Endothelial cell of umbilical vein (primary cell): ENCODE results near the gene MAMDC2. TPM values are rescaled to one million over a fixed set of nuclear protein-coding genes. Genes with fewer than 3 reads are reported as not detected.

Source experiments
- BruUV-seq: library from RNA; stranded (reverse); fragments of 400-500 nt; replicated peaks from 2 replicates; lab custom pipeline; 2021; lab: Mats Ljungman, UMichigan
- CTCF ChIA-PET: fragments of 300-600, 350-600 bp; sonication (Branson Sonifier 250); formaldehyde crosslinking; loops from one replicate; lab custom pipeline; 2021; ENCODE audit warnings: antibody characterized with exemption, inconsistent platforms; lab: Charles Lee
- POLR2A ChIA-PET: fragments of 300-600, 350-600 bp; sonication (Branson Sonifier 250); formaldehyde crosslinking; loops from one replicate; lab custom pipeline; 2021; ENCODE audit warnings: antibody characterized with exemption, inconsistent platforms; lab: Charles Lee
- DNase-seq: peaks from one replicate; pipeline ENCODE4 v3.0.0-alpha.2; 2011; ENCODE audit warnings: low read depth, low spot score
- FAIRE-seq: peaks from 2 replicates; lab custom pipeline; 2011; peaks lifted over from hg19 to GRCh38; lab: Jason Lieb, UNC
- H2AFZ ChIP-seq: 2 replicates; pipeline ENCODE4 v1.6.0; 2012; ENCODE audit warnings: low read depth, low read length, control low read depth, inconsistent platforms
- H3K27ac ChIP-seq: 2 replicates; pipeline ENCODE4 v1.5.1; 2011; ENCODE audit warnings: low read depth, mild to moderate bottlenecking, control low read depth, low read length, moderate library complexity; ENCODE audit not compliant: insufficient read depth
- H3K27me3 ChIP-seq, 2 experiments: 2 replicates each; pipeline versions ENCODE4 v1.6.0 to v1.6.1; 2011; ENCODE audit warnings: low read length in 2 of 2, mixed read lengths in 1 of 2; ENCODE audit not compliant: control insufficient read depth in 2 of 2, insufficient read depth in 2 of 2
- H3K36me3 ChIP-seq, 2 experiments: 2 replicates in 1 of 2; 3 replicates in 1 of 2; pipeline ENCODE4 v1.5.1; 2011; ENCODE audit warnings: low read length in 2 of 2, mild to moderate bottlenecking in 1 of 2, moderate library complexity in 1 of 2; ENCODE audit not compliant: control insufficient read depth in 2 of 2, insufficient read depth in 2 of 2; ENCODE audit errors: extremely low read depth in 1 of 2
- H3K4me1 ChIP-seq: 3 replicates; pipeline ENCODE4 v1.5.1; 2011; ENCODE audit warnings: mild to moderate bottlenecking, low read length; ENCODE audit not compliant: control insufficient read depth, insufficient read depth; ENCODE audit errors: extremely low read depth
- H3K4me2 ChIP-seq: 2 replicates; pipeline ENCODE4 v1.6.1; 2011; ENCODE audit warnings: low read length, control low read depth, mixed read lengths; ENCODE audit not compliant: insufficient read depth
- H3K4me3 ChIP-seq, 3 experiments: fragments of 200-600 bp in 1 of 3; sonication (generic), shearing (Covaris generic) in 1 of 3; replicated peaks in 1 of 3; 2 replicates each; pipeline ENCODE4 v1.5.1; 2011 to 2016; ENCODE audit warnings: control low read depth in 3 of 3, low read length in 3 of 3, mild to moderate bottlenecking in 2 of 3, inconsistent platforms in 1 of 3, low read depth in 1 of 3, moderate library complexity in 1 of 3; ENCODE audit not compliant: insufficient read depth in 1 of 3
- H3K79me2 ChIP-seq: 2 replicates; pipeline ENCODE4 v1.6.0; 2012; ENCODE audit warnings: low read length, inconsistent platforms; ENCODE audit not compliant: control insufficient read depth, insufficient read depth
- H3K9ac ChIP-seq: replicated peaks from 2 replicates; pipeline ENCODE3; 2011; ENCODE audit warnings: low read length, control low read depth; ENCODE audit not compliant: insufficient read depth; ENCODE audit errors: extremely low read depth
- H3K9me1 ChIP-seq: replicated peaks from 3 replicates; pipeline ENCODE4 v1.6.0; 2011; ENCODE audit warnings: mild to moderate bottlenecking, low read length; ENCODE audit not compliant: control insufficient read depth, insufficient read depth; ENCODE audit errors: extremely low read depth
- H3K9me3 ChIP-seq: replicated peaks from 2 replicates; pipeline ENCODE4 v1.5.1; 2012; ENCODE audit warnings: low read length, inconsistent platforms; ENCODE audit not compliant: control insufficient read depth, insufficient read depth
- H4K20me1 ChIP-seq: replicated peaks from 2 replicates; pipeline ENCODE3; 2011; ENCODE audit warnings: mild to moderate bottlenecking, low read length; ENCODE audit not compliant: control insufficient read depth, insufficient read depth; ENCODE audit errors: extremely low read depth
- GATA2 ChIP-seq: IDR thresholded peaks from 2 replicates; pipeline ENCODE4 v1.7.0; 2011; ENCODE audit warnings: low read depth, mild to moderate bottlenecking, moderate library complexity, mixed read lengths, low read length; ENCODE audit not compliant: insufficient read length, insufficient read depth
- JUN ChIP-seq: IDR thresholded peaks from 2 replicates; pipeline ENCODE4 v1.6.1; 2011; ENCODE audit warnings: borderline replicate concordance, low read depth; ENCODE audit not compliant: insufficient read length, insufficient read depth
- MYC ChIP-seq: IDR thresholded peaks from one replicate; pipeline ENCODE4 v1.6.1; 2011; ENCODE audit warnings: mild to moderate bottlenecking, low read depth, low read length
- dilution Hi-C: fragments of 300-500 bp; cut with MboI; formaldehyde crosslinking; loops from one replicate; pipeline ENCODE4 v1.15.0; 2019; ENCODE audit warnings: low sequenced_read_pairs; ENCODE audit not compliant: extremely low pct_ligation_motif_present
- intact Hi-C: fragments of 100-400 bp; cut with micrococcal nuclease; formaldehyde crosslinking; loops from one replicate; pipeline ENCODE4 v1.10.0; 2022
- polyA plus RNA-seq, 4 experiments: library from polyadenylated mRNA; depleted of rRNA in 3 of 4; stranded (reverse) in 3 of 4; unstranded in 1 of 4; fragments of >200 nt; gene quantifications; 2 replicates each; pipeline versions ENCODE4 v1.2.1 to v1.2.3, GENCODE V29; 2011 to 2012; ENCODE audit warnings: missing spikeins in 1 of 4
- total RNA-seq: library from RNA; stranded (reverse); gene quantifications from 2 replicates; pipeline ENCODE4 v1.2.3, GENCODE V29; 2021
- TF ChIP-seq, protein P1 (sequence below): IDR thresholded peaks from 2 replicates; pipeline ENCODE4 v1.6.1; 2011; ENCODE audit not compliant: insufficient read depth, insufficient read length

Gene MAMDC2
- total and polyA plus RNA-seq, 2 donors (not counting 3 experiments of a cell fraction or from before 2014, with no cell fraction given) = 0.60 to 1.1 TPM

GRCh38 chr9:70003901-70004714, 39.5 kb upstream of the MAMDC2 start:
- DNase-seq (no peak), FAIRE-seq (no peak)
- intact Hi-C loops (no loop called here), dilution Hi-C loops (no loop called here)
- Histone ChIP-seq H3K4me2 (no peak overlapping the region), H3K4me1 (no peaks in the 10 kb centered on the region), H3K27ac (no peak overlapping the region), H2AFZ (no peak overlapping the region), H3K36me3 (no peaks in the 10 kb centered on the region), H3K4me3 (no peak overlapping the region), H3K9me3 (no peaks in the 10 kb centered on the region), H3K27me3 (peaks cover 3 to 12% of the 10 kb centered on the region in 2 experiments), H3K9me1 (no peaks in the 10 kb centered on the region), H3K79me2 (no peaks in the 10 kb centered on the region), H3K9ac (no peak overlapping the region), H4K20me1 (no peaks in the 10 kb centered on the region)
- CTCF ChIA-PET = interaction anchor here (2.1 kb wide), 1 partner anchor 110 kb away, joined by 5 read pairs; no protein-coding TSS in a partner anchor
- no TSS peak for BruUV-seq
- TF ChIP-seq GATA2 (no peak), JUN (no peak), MYC (no peak)
- POLR2A ChIA-PET = no interaction called here

DNA sequence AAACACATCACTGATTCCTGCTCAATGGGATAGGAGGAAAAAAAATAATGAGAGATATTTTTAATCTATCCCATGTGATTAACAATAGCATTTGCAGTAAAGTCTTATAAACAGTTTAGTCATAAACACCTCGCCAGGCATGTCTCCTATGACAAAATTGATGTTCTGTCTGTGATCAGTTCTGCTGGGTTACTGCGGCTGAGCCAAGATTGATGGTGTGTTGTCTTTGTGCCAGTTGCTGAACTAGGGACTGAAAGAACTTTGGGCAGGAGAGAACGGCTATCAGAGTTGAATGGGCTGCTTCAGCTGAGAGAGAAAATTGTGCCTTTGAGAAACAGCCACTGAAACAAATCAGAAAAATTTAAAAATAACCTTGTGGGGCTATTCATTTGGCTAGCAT, 37.3 kb upstream of the MAMDC2 start:
- Histone ChIP-seq H3K9me3 (no peaks in the 10 kb centered on the region), H3K4me3 (no peak overlapping the region), H3K27ac (no peak overlapping the region), H3K4me2 (no peak overlapping the region), H3K9me1 (no peaks in the 10 kb centered on the region), H3K79me2 (no peaks in the 10 kb centered on the region), H3K9ac (no peak overlapping the region), H2AFZ (no peak overlapping the region), H3K4me1 (no peaks in the 10 kb centered on the region), H3K36me3 (no peaks in the 10 kb centered on the region), H4K20me1 (no peaks in the 10 kb centered on the region), H3K27me3 (peaks cover 3 to 10% of the 10 kb centered on the region in 2 experiments)
- intact Hi-C loops = no loop called here
- FAIRE-seq (no peak), DNase-seq (no peak)
- ChIA-PET CTCF (interaction anchor here (1.0 kb wide), 1 partner anchor 14 kb away, joined by 4 read pairs; no protein-coding TSS in a partner anchor), POLR2A (no interaction called here)
- dilution Hi-C loops = no loop called here
- BruUV-seq = no TSS peak
- TF ChIP-seq, protein P1, sequence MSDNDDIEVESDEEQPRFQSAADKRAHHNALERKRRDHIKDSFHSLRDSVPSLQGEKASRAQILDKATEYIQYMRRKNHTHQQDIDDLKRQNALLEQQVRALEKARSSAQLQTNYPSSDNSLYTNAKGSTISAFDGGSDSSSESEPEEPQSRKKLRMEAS = no peak
